HG03439 (cell line): ENCODE data around the gene ADD1.

Experiments used
- ATAC-seq: cut with Tn5 transposase; IDR thresholded peaks from one replicate; pipeline ENCODE4 v1.9.1; 2021; ENCODE audit warnings: mild to moderate bottlenecking, moderate library complexity; ENCODE audit not compliant: unreplicated experiment

The ADD1 gene

DNA sequence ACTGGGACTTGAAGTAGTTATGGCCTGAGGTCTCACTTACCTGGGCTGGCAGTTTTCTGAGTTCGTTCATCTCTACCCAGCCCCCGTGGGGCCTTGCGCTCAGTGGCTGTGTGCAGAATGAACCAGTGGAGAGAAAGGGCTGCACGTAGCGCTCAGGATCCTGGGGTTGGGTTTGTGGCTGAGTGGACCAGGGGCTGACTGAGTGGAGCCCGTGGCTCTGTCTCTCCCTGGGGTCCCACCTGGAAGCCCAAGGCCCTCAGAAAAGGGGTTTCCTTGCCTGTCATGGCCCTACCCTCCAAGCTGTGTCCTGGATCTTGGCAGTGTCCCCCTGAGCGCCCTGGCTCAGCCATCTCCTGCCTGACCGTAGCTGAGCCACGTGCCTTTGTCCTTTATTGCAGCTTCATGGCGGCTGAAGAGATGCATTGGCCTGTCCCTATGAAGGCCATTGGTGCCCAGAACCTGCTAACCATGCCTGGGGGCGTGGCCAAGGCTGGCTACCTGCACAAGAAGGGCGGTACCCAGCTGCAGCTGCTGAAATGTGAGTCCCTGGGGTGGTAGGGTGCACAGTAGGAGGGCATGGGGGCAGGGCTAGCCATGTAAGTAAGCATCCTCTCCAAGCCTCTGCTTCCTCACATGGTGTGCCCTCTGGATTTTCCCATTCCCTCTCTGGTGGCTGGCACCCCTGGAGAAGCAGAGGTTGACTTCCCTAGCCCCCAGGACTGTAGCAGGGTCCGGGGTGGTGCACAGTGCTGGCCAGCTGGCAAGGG lies 23.2 kb upstream of the ADD1 start:
- ATAC-seq = no peak

DNA sequence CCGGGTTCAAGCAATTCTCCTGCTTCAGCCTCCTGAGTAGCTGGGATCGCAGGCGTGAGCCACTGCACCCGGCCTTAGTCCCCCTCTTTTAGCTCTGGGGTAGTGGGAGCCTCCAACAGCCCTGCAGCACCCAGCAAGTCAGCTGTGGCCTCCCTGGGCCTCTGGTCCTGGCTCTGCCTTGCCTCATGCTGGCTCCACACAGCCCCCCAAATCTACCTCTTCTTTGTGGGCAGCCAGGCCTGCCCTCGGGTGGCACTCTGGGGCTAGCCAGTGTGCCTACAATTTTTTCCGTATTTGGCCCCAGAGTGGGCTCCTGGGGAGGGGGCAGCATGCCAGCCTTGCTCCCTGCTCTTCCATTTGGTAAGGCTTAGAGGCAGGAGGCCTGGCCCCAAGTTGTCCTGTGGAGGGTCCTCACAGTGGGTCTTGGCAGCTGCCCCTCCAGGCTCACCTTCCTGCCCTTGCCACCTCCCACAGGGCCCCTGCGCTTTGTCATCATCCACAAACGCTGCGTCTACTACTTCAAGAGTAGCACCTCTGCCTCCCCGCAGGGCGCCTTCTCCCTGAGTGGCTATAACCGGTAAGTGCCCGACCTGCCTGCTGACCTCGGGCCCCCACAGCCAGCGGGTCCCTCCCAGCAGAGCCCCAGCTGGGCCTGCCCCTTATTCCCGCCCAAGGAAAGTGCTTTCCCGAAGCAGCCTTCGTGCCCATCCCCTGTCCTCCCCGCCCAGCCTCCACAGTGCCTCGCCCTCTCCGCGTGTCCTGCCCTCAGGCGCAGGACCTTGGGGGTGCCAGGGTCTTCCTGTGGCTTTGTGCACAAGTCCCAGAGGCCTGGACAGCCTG lies 21.0 kb upstream of the ADD1 start:
- no peak for ATAC-seq

- no peak for ATAC-seq
Measured at GRCh38 chr4:2823301-2823670, 20.4 kb upstream of the ADD1 start.

DNA sequence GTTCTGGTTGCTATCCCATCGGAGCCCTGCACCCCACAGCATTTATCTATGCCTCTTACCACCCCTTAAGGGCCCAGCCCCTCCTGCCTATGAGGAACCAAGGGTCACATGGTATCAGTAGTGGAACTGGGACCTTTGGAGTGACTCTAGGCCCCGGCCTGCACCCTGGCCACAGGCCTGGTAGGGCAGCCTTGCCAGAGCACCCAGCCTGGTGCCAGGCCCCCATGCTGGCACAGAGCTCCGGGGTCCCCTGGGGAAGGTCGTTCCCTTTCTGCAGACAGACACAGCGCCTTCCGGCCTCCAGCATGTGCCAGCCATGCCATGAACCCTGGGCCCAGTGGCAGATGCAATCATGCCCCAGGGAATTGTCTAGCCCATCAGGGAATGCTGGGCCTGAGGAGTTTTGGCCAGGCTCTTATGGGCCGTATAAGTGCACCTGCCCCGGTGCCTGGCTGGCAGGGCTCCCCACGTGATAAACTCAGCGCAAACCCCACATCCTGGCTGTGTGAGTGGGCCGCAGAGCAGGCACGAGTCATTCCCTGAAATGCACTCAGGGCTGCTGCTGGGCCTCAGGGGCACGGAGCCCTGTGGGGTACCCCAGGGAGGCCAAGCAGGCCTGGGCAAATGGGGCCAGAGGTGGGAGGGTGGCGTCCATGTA lies 19.8 kb upstream of the ADD1 start:
- no peak for ATAC-seq

DNA sequence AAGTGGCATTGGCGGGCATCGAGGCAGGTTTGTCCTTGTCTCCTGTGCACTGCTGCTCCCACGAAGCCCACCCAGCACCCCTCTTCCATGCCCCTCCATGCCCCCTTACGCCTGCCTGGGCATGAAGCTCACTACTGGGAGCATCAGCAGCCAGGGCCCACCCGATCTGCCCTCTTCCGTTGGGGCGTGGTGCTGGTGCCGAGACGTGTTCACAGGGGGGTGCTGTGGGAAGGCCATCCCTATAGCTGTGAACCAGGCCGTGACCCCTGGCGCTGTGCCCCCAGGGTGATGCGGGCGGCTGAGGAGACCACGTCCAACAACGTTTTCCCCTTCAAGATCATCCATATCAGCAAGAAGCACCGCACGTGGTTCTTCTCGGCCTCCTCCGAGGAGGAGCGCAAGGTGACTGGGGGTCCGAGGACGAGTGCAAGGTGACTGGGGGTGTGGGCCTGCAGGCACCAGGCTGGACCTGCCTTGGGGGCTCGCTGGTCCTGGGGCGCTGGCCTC lies 19.3 kb upstream of the ADD1 start:
- no peak for ATAC-seq

GRCh38 chr4:2824836-2825381 lies 18.7 kb upstream of the ADD1 start:
- no peak for ATAC-seq

DNA sequence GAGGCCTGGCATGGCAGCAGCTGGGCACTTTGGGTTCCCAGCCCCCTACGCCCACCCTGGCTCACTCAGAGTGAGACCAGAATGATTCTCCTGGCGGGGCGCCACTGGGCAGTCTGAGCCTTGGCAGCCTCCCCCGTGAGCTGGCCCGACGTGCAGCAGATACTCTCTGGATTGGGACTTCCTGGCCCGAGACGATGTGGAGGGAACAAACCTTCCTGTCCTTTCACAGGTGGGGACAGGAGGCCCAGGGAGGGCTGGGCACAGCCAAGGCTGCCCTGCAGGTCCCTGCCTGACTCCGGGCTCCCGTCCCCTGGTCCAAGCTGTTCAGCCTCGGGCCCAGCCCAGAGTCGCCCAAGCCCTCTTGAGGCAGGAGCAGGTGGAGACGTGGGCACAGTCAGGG lies 17.9 kb upstream of the ADD1 start:
- no peak for ATAC-seq

GRCh38 chr4:2827071-2827873 lies 16.4 kb upstream of the ADD1 start:
- no peak for ATAC-seq

GRCh38 chr4:2827874-2828751 lies 15.5 kb upstream of the ADD1 start:
- ATAC-seq = no peak

DNA sequence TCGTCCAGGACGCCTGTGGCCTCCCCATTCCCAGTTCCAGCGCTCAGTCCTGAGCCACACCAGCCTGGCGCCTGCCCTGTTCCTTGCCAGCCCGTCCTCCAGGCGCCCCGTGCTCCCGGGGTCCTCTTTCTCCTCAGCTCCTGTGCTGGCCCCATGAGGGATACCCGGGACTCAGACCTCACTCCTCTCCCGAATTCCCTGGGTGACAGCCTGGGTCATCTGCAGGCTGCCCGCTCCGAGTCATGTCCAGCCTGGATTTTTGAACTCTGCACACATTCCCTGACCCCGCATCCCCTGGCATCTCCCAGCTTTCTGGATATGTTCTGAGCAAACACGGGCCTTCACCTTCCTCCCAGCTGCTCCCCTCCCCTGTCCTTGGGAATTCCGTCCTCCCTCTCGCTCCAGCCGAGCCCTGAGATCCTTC lies 14.9 kb upstream of the ADD1 start:
- no peak for ATAC-seq

GRCh38 chr4:2829321-2829932 lies 14.2 kb upstream of the ADD1 start:
- ATAC-seq = no peak

- ATAC-seq = no peak
Measured at GRCh38 chr4:2829933-2830451, 13.7 kb upstream of the ADD1 start.

DNA sequence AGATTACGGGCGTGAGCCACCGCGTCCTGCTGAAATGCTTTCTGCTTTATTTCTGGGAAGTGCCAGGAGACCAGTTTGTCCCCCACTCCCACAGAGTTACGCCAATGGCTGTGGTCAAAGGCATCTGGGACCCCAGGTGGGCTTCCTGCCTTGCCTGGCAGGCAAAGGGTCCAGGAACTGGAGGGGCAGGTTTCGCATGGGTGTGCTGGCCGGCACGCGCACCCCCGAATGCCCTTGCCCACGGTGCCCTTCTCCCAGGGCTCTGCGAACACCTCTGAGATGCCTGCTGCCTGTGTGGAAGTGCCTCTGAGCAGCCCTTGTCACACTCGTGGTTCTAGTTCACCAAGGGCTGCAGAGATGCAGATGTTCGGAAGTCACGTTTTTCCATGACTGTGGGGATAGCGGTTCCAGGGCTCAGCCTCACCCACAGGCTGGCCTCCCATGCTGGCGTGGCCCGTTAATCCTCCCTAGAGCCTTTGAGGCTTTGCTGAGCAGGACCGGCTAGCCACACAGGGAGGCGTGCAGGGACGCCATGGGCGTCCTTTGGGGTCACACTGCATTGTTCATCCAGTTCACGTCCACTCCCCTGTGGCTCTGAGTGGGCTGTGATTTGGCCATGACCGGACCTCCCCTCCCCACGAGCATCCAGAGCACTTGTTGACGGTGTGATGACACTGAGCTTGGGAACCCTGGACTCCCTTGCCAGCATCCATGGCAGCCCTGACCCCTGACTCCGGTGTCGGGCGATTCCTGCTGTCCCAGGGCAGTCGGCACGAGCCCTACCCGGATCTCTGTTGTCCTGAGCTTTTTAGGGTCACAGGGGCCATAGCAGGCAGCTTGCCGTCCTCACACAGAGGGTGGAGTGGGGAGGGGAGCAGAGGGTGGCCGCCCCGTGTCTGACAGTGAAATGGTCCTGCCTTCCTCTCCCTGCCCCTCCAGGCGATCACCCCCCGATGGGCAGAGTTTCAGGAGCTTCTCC lies 12.7 kb upstream of the ADD1 start:
- ATAC-seq = no peak

GRCh38 chr4:2831611-2832308 lies 11.9 kb upstream of the ADD1 start:
- ATAC-seq = no peak

- ATAC-seq = peak; percentile 62
Measured at GRCh38 chr4:2832309-2832980, 11.2 kb upstream of the ADD1 start.

- no peak for ATAC-seq
Measured at GRCh38 chr4:2832981-2833670, 10.5 kb upstream of the ADD1 start.
